A673 (cell line): Measurements from ENCODE around the gene CRNN.

ENCODE experiments used
- EZH2 ChIP-seq: fragments of 200-600 bp; sonication (generic); IDR thresholded peaks from 2 replicates; pipeline ENCODE4 v1.6.1; 2017; ENCODE audit warnings: borderline replicate concordance, low read depth, mild to moderate bottlenecking, mixed read lengths, antibody characterized with exemption, low read length; ENCODE audit not compliant: poor library complexity, severe bottlenecking
- TF ChIP-seq, protein P1 (sequence below): fragments of 300-800, 200-600 bp; sonication (generic); conservative IDR thresholded peaks from 2 replicates; pipeline ENCODE4 v1.5.1; 2017; ENCODE audit warnings: low read depth, mild to moderate bottlenecking, antibody characterized with exemption, low read length, moderate library complexity, mixed read lengths

DNA sequence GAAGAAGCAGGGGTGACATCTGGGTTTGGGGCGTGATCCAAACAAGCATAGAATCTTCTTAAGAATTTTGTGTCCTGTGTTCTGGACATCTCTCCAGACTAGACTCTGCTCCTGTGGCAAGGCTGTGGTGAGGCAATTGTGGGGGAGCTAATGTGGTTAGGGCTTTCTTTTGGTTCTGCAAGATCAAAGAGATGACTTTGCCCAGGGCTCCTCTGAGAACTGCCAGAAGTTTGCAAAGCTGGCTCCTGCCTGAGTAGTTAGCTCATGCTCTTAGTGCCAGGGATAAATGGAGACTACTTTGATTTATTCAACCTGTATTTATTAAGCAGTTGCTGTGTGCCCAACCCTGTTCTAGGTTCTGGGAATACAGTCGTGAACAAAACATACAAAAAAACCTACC is 34.0 kb upstream of the CRNN start:
- TF ChIP-seq, protein P1, sequence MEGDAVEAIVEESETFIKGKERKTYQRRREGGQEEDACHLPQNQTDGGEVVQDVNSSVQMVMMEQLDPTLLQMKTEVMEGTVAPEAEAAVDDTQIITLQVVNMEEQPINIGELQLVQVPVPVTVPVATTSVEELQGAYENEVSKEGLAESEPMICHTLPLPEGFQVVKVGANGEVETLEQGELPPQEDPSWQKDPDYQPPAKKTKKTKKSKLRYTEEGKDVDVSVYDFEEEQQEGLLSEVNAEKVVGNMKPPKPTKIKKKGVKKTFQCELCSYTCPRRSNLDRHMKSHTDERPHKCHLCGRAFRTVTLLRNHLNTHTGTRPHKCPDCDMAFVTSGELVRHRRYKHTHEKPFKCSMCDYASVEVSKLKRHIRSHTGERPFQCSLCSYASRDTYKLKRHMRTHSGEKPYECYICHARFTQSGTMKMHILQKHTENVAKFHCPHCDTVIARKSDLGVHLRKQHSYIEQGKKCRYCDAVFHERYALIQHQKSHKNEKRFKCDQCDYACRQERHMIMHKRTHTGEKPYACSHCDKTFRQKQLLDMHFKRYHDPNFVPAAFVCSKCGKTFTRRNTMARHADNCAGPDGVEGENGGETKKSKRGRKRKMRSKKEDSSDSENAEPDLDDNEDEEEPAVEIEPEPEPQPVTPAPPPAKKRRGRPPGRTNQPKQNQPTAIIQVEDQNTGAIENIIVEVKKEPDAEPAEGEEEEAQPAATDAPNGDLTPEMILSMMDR = no peak
- no peak for TF ChIP-seq EZH2
